PC-3 (cell line): Measurements from ENCODE around the gene GEMIN5. TPM values are rescaled to one million over a fixed set of nuclear protein-coding genes. Genes with fewer than 3 reads are reported as not detected.
"Not testable (repeated sequence)": the region's sequence is repeated elsewhere in the genome, so short reads cannot be mapped to it uniquely, and the experiment has no call there.

Experiments
- ATAC-seq: fragments of 200-7000 bp; cut with Tn5 transposase; 2 replicates; pipeline ENCODE4 v1.9.1; 2020; ENCODE audit warnings: mild to moderate bottlenecking, moderate library complexity
- BruUV-seq: library from RNA; stranded (reverse); fragments of 400-500 nt; replicated peaks from 2 replicates; lab custom pipeline; 2021; lab: Mats Ljungman, UMichigan
- CTCF ChIA-PET: fragments of 300-600 bp; sonication (Branson Sonifier 250); formaldehyde crosslinking; loops from one replicate; lab custom pipeline; 2022; ENCODE audit warnings: antibody characterized with exemption; lab: Charles Lee
- POLR2A ChIA-PET: fragments of 300-600 bp; sonication (Branson Sonifier 250); formaldehyde crosslinking; loops from one replicate; lab custom pipeline; 2022; ENCODE audit warnings: antibody characterized with exemption; ENCODE audit not compliant: unreplicated experiment; lab: Charles Lee
- DNase-seq: peaks from one replicate; pipeline ENCODE4 v3.0.0-alpha.2; 2015
- H2AFZ ChIP-seq: fragments of 300-600 bp; sonication (generic); 2 replicates; pipeline ENCODE4 v1.6.0; 2016; ENCODE audit warnings: antibody characterized with exemption, low read length
- H3F3A ChIP-seq: fragments of 300-600 bp; sonication (generic); one replicate; pipeline ENCODE4 v1.6.0; 2017; ENCODE audit warnings: antibody characterized with exemption, low read length, control low read depth, mild to moderate bottlenecking; ENCODE audit not compliant: unreplicated experiment
- H3K27ac ChIP-seq: fragments of 300-600 bp; sonication (generic); 2 replicates; pipeline ENCODE4 v1.5.1; 2016; ENCODE audit warnings: mild to moderate bottlenecking, low read length
- H3K27me3 ChIP-seq: fragments of 300-600 bp; sonication (generic); 2 replicates; pipeline ENCODE4 v1.6.1; 2016; ENCODE audit warnings: low read length, mixed read lengths
- H3K36me3 ChIP-seq: fragments of 300-600 bp; sonication (generic); 2 replicates; pipeline ENCODE4 v1.6.1; 2016; ENCODE audit warnings: low read depth, mixed run types, low read length, mixed read lengths
- H3K4me1 ChIP-seq: fragments of 300-600 bp; sonication (generic); 2 replicates; pipeline ENCODE4 v1.5.1; 2016; ENCODE audit warnings: low read length; ENCODE audit not compliant: insufficient read depth
- H3K4me2 ChIP-seq: fragments of 300-600 bp; sonication (generic); 2 replicates; pipeline ENCODE4 v1.6.0; 2016; ENCODE audit warnings: low read length
- H3K4me3 ChIP-seq: fragments of 300-600 bp; sonication (generic); 2 replicates; pipeline ENCODE4 v1.5.1; 2016; ENCODE audit warnings: mild to moderate bottlenecking, low read length, mixed read lengths
- H3K79me2 ChIP-seq: fragments of 300-600 bp; sonication (generic); 2 replicates; pipeline ENCODE4 v1.6.1; 2017; ENCODE audit warnings: low read length, mixed read lengths
- H3K9ac ChIP-seq: fragments of 300-600 bp; sonication (generic); 2 replicates; pipeline ENCODE4 v1.6.0; 2016; ENCODE audit warnings: mild to moderate bottlenecking, low read length
- H3K9me2 ChIP-seq: fragments of 300-600 bp; sonication (generic); replicated peaks from 2 replicates; pipeline ENCODE4 v1.6.1; 2016; ENCODE audit warnings: mixed run types, low read length, mixed read lengths
- H3K9me3 ChIP-seq: fragments of 300-600 bp; sonication (generic); 2 replicates; pipeline ENCODE4 v1.6.1; 2016; ENCODE audit warnings: low read length, mixed read lengths
- H4K20me1 ChIP-seq: fragments of 300-600 bp; sonication (generic); 2 replicates; pipeline ENCODE4 v1.6.1; 2016; ENCODE audit warnings: low read length, mixed read lengths
- EZH2 ChIP-seq: fragments of 300-600 bp; sonication (generic); IDR thresholded peaks from one replicate; pipeline ENCODE4 v1.6.1; 2017; ENCODE audit warnings: antibody characterized with exemption, mild to moderate bottlenecking, low read length; ENCODE audit not compliant: unreplicated experiment
- EZH2phosphoT487 ChIP-seq: fragments of 300-600 bp; sonication (generic); IDR thresholded peaks from 2 replicates; pipeline ENCODE4 v1.6.1; 2018; ENCODE audit warnings: mild to moderate bottlenecking, antibody characterized with exemption, low read length, borderline replicate concordance
- intact Hi-C: fragments of 100-400 bp; cut with micrococcal nuclease; formaldehyde crosslinking; loops from 2 replicates; pipeline ENCODE4 v1.9.0; 2023
- total RNA-seq: library from RNA; depleted of rRNA; stranded (reverse); fragments of >200 nt; gene quantifications from 2 replicates; pipeline ENCODE4 v1.2.3, GENCODE V29; 2014
- TF ChIP-seq, protein P1 (sequence below): fragments of 300-600 bp; sonication (generic); conservative IDR thresholded peaks from 2 replicates; pipeline ENCODE4 v1.5.1; 2017; ENCODE audit warnings: antibody characterized with exemption, low read depth, mild to moderate bottlenecking, low read length

GEMIN5 gene
- total RNA-seq, 1 experiment from 2014 or later = 19.8 TPM

DNA sequence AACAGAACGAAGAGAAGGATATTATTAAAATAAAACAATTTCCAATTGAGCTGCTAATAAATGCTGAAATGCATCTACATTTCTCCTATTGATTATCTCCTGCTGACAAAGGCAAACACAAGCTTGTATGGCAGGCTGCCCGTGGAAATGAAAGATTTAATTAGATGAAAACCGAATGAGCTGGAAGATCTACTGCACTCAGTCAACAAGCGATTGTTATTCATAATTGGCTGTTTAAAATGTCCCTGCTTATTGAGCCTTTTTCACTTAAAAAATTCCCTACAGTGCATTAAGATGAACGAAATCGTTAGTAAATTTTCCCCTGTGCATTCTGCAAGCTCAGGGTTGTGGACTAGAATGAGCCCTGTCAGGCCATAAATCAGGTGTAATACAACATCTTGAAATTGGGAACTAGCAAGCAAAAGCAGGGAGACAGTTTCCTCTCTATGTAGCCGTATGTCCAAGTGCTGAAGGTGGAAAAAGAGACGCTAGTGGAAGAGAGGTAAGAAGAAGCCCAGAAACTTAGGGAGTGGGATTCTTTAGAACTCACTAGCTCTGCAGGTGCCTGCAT is 47.0 kb upstream of the GEMIN5 start:
- H3F3A ChIP-seq = no peaks in the 10 kb centered on the region
- ATAC-seq (no peak), DNase-seq (no peak)
- no peak overlapping the region for H2AFZ ChIP-seq
- intact Hi-C loops = no loop called here
- H3K9me3 ChIP-seq = no peaks in the 10 kb centered on the region
- no peaks in the 10 kb centered on the region for H4K20me1 ChIP-seq
- no peaks in the 10 kb centered on the region for H3K9me2 ChIP-seq
- no peak overlapping the region for H3K4me3 ChIP-seq
- H3K4me2 ChIP-seq = no peak overlapping the region
- no peaks in the 10 kb centered on the region for H3K4me1 ChIP-seq
- H3K36me3 ChIP-seq = no peaks in the 10 kb centered on the region
- H3K79me2 ChIP-seq = no peaks in the 10 kb centered on the region
- no peak overlapping the region for H3K9ac ChIP-seq
- H3K27me3 ChIP-seq = peaks cover 20% of the 10 kb centered on the region
- TF ChIP-seq EZH2 (no peak), EZH2phosphoT487 (no peak)
- TF ChIP-seq, protein P1, sequence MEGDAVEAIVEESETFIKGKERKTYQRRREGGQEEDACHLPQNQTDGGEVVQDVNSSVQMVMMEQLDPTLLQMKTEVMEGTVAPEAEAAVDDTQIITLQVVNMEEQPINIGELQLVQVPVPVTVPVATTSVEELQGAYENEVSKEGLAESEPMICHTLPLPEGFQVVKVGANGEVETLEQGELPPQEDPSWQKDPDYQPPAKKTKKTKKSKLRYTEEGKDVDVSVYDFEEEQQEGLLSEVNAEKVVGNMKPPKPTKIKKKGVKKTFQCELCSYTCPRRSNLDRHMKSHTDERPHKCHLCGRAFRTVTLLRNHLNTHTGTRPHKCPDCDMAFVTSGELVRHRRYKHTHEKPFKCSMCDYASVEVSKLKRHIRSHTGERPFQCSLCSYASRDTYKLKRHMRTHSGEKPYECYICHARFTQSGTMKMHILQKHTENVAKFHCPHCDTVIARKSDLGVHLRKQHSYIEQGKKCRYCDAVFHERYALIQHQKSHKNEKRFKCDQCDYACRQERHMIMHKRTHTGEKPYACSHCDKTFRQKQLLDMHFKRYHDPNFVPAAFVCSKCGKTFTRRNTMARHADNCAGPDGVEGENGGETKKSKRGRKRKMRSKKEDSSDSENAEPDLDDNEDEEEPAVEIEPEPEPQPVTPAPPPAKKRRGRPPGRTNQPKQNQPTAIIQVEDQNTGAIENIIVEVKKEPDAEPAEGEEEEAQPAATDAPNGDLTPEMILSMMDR = no peak
- ChIA-PET CTCF (no interaction called here), POLR2A (no interaction called here)
- no TSS peak for BruUV-seq
- no peak overlapping the region for H3K27ac ChIP-seq

- H3K27me3 ChIP-seq, H3K79me2 ChIP-seq, H3F3A ChIP-seq, H3K4me2 ChIP-seq, DNase-seq, H3K27ac ChIP-seq, intact Hi-C loops, H3K36me3 ChIP-seq, H3K9me2 ChIP-seq, H3K4me1 ChIP-seq, H3K9me3 ChIP-seq, CTCF ChIA-PET, H3K9ac ChIP-seq, H2AFZ ChIP-seq, H4K20me1 ChIP-seq, H3K4me3 ChIP-seq, ATAC-seq, POLR2A ChIA-PET, BruUV-seq: not testable (repeated sequence)
These were observed 40.3 kb upstream of the GEMIN5 start for GRCh38 chr5:154978294-154978693.

DNA sequence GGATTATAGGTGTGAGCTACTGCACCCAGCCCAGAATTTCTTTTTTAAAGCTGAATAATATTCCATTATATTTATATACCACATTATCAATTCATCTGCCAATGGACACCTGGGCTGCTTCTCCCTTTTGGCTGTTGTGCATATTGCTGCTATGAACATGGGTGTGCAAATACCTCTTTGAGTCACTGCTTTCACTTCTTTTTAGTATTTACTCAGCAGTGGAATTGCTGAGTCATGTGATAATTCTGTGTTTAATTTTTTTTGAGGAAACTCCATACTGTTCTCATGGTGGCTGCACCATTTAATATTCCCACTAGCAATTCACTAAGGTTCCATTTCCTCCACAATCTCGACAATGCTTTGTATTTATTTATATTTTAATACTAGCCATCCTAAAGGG is 39.4 kb upstream of the GEMIN5 start:
- ATAC-seq (peak; percentile 79), DNase-seq (peak; percentile 59)
- intact Hi-C loops = no loop called here
- Histone ChIP-seq H3K9ac (no peak overlapping the region), H3K9me2 (no peaks in the 10 kb centered on the region), H3K4me3 (no peak overlapping the region), H4K20me1 (no peaks in the 10 kb centered on the region), H3K4me1 (peaks cover 4% of the 10 kb centered on the region; the same call in 1 of the 2 replicates), H3K9me3 (no peaks in the 10 kb centered on the region), H3K27ac (no peak overlapping the region), H3F3A (no peaks in the 10 kb centered on the region), H3K4me2 (no peak overlapping the region), H2AFZ (no peak overlapping the region), H3K79me2 (no peaks in the 10 kb centered on the region), H3K27me3 (no peaks in the 10 kb centered on the region), H3K36me3 (no peaks in the 10 kb centered on the region)
- CTCF ChIA-PET = no interaction called here
- no TSS peak for BruUV-seq
- POLR2A ChIA-PET = no interaction called here
- TF ChIP-seq, protein P1 = no peak
- TF ChIP-seq EZH2phosphoT487 (no peak), EZH2 (no peak)

- CTCF ChIA-PET, ATAC-seq, H3K36me3 ChIP-seq, H3K4me1 ChIP-seq, H3K27ac ChIP-seq, H3K4me2 ChIP-seq, H4K20me1 ChIP-seq, H3K4me3 ChIP-seq, POLR2A ChIA-PET, H3K9ac ChIP-seq, H2AFZ ChIP-seq, H3K9me2 ChIP-seq, H3K27me3 ChIP-seq, H3F3A ChIP-seq, DNase-seq, intact Hi-C loops, H3K79me2 ChIP-seq, BruUV-seq, H3K9me3 ChIP-seq: not testable (repeated sequence)
These were observed 38.1 kb upstream of the GEMIN5 start for GRCh38 chr5:154976082-154976481.
